Measurements from ENCODE around the gene TSHZ3. TPM values are rescaled to one million over a fixed set of nuclear protein-coding genes. Genes with fewer than 3 reads are reported as not detected.

TSHZ3 gene
- total RNA-seq, 1 experiment from 2014 or later: 3.2 TPM

- Mint-ChIP-seq H3K36me3 (ENCODE audit: insufficient read depth in 1 of 3, low read depth in 3 of 3) (no peaks in the 10 kb centered on the region), H3K9me3 (no peaks in the 10 kb centered on the region), H3K27ac (peak overlapping the region in 1 of 3 experiments; percentile 28; a peak in 1 of 7 replicates), H3K4me3 (no peak overlapping the region; a peak in 1 of 5 replicates), H3K4me1 (peaks cover 39 to 43% of the 10 kb centered on the region in 2 experiments), H3K27me3 (ENCODE audit: low read depth) (no peaks in the 10 kb centered on the region)
- Histone ChIP-seq H3K56ac (ENCODE audit: insufficient read length, low read depth, low read length) (no peak overlapping the region), H3K9me3 (ENCODE audit: control insufficient read depth, low read depth, low read length) (no peaks in the 10 kb centered on the region), H3K4me1 (ENCODE audit: insufficient read depth, low read length) (peaks cover 13% of the 10 kb centered on the region), H4K8ac (replicated peaks; ENCODE audit: insufficient read length, low read depth, low read length) (no peak overlapping the region), H3K14ac (ENCODE audit: insufficient read depth, low read length) (no peak overlapping the region), H3K18ac (ENCODE audit: insufficient read length, low read depth, low read length) (no peak overlapping the region), H3K27me3 (ENCODE audit: insufficient read depth, low read length) (no peaks in the 10 kb centered on the region), H3K4ac (ENCODE audit: low read depth, low read length) (no peak overlapping the region), H2BK120ac (ENCODE audit: low read depth, low read length, poor library complexity, severe bottlenecking) (no peak overlapping the region), H3K9ac (ENCODE audit: extremely low read depth, insufficient read length, low read length) (no peak overlapping the region), H3K23ac (ENCODE audit: insufficient read length, low read depth, low read length) (no peak overlapping the region), H4K5ac (ENCODE audit: insufficient read length, low read depth, low read length) (no peak overlapping the region), H2BK20ac (ENCODE audit: low read depth, low read length, poor library complexity, severe bottlenecking) (no peak overlapping the region), H3K27ac (ENCODE audit: insufficient read length, low read depth, low read length) (no peak overlapping the region), H3T11ph (ENCODE audit: low read length) (no peak overlapping the region), H2BK5ac (ENCODE audit: insufficient read length, low read length) (no peak overlapping the region), H2BK12ac (ENCODE audit: insufficient read length, low read depth, low read length) (no peak overlapping the region), H3K79me1 (ENCODE audit: insufficient read depth, low read depth, low read length, poor library complexity, severe bottlenecking) (no peaks in the 10 kb centered on the region), H3K79me2 (ENCODE audit: insufficient read depth, low read length) (0 out of 2 replicates have a peak, but pooled peaks cover 1% of the 10 kb centered on the region), H4K91ac (ENCODE audit: insufficient read length, low read depth, low read length) (no peak overlapping the region), H2AK5ac (ENCODE audit: insufficient read length, low read length) (no peak overlapping the region), H4K20me1 (ENCODE audit: control insufficient read depth, insufficient read depth, insufficient read length) (no peaks in the 10 kb centered on the region), H3K4me2 (ENCODE audit: insufficient read depth, insufficient read length, low read length) (no peak overlapping the region), H3K23me2 (ENCODE audit: insufficient read length, low read depth, low read length, poor library complexity, severe bottlenecking) (no peaks in the 10 kb centered on the region), H2BK15ac (ENCODE audit: low read depth, low read length) (no peak overlapping the region), H2AFZ (ENCODE audit: low read length) (no peak overlapping the region)
- WGBS (ENCODE audit: extremely low coverage, insufficient read length, low lambda C conversion rate): no CpG with 5 or more reads among the region's 10 CpGs
- TF ChIP-seq, protein P1, sequence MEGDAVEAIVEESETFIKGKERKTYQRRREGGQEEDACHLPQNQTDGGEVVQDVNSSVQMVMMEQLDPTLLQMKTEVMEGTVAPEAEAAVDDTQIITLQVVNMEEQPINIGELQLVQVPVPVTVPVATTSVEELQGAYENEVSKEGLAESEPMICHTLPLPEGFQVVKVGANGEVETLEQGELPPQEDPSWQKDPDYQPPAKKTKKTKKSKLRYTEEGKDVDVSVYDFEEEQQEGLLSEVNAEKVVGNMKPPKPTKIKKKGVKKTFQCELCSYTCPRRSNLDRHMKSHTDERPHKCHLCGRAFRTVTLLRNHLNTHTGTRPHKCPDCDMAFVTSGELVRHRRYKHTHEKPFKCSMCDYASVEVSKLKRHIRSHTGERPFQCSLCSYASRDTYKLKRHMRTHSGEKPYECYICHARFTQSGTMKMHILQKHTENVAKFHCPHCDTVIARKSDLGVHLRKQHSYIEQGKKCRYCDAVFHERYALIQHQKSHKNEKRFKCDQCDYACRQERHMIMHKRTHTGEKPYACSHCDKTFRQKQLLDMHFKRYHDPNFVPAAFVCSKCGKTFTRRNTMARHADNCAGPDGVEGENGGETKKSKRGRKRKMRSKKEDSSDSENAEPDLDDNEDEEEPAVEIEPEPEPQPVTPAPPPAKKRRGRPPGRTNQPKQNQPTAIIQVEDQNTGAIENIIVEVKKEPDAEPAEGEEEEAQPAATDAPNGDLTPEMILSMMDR (conservative IDR thresholded peaks at IDR 0.05): no peak
- no peak for DNase-seq
These were observed 35.1 kb downstream of the TSHZ3 start for GRCh38 chr19:31314156-31314555.
